CD14-positive monocyte (primary cell): ENCODE measurements around the gene GNAL. TPM values are rescaled to one million over a fixed set of nuclear protein-coding genes. Genes with fewer than 3 reads are reported as not detected.

Experiments
- DNase-seq, 3 donors: peaks; one replicate each; pipeline ENCODE4 v3.0.0-alpha.2; 2011 to 2022
- H2AFZ ChIP-seq: 2 replicates; pipeline ENCODE4 v1.6.0; 2012; ENCODE audit warnings: mild to moderate bottlenecking, low read depth, low read length, inconsistent platforms; ENCODE audit not compliant: insufficient read depth, poor library complexity, severe bottlenecking
- H3K27ac ChIP-seq, 2 donors: 1 replicate in 1 of 2; 2 replicates in 1 of 2; pipeline ENCODE4 v1.5.1; 2012 to 2013; ENCODE audit warnings: low read length in 2 of 2, control low read depth in 1 of 2, inconsistent platforms in 1 of 2, low read depth in 1 of 2, mild to moderate bottlenecking in 1 of 2
- H3K27me3 ChIP-seq, 2 donors: one replicate each; pipeline versions ENCODE4 v1.6.0 to v1.6.1; 2011 to 2013; ENCODE audit warnings: low read length in 2 of 2; ENCODE audit not compliant: control insufficient read depth in 2 of 2, insufficient read depth in 2 of 2
- H3K36me3 ChIP-seq, 2 donors: replicated peaks in 1 of 2; 1 replicate in 1 of 2; 2 replicates in 1 of 2; pipeline versions ENCODE4 v1.5.1 to v1.6.1; 2012 to 2013; ENCODE audit warnings: low read length in 2 of 2, control low read depth in 1 of 2, inconsistent platforms in 1 of 2, mild to moderate bottlenecking in 1 of 2; ENCODE audit not compliant: insufficient read depth in 2 of 2, control insufficient read depth in 1 of 2
- H3K4me1 ChIP-seq, 2 donors: 1 replicate in 1 of 2; 2 replicates in 1 of 2; pipeline versions ENCODE4 v1.5.1 to v1.6.1; 2012 to 2013; ENCODE audit warnings: low read length in 2 of 2, control low read depth in 1 of 2, inconsistent platforms in 1 of 2, mild to moderate bottlenecking in 1 of 2, moderate library complexity in 1 of 2; ENCODE audit not compliant: insufficient read depth in 2 of 2, control insufficient read depth in 1 of 2
- H3K4me2 ChIP-seq: replicated peaks from 2 replicates; pipeline ENCODE3; 2012; ENCODE audit warnings: low read length, moderate library complexity, mild to moderate bottlenecking; ENCODE audit not compliant: poor library complexity, severe bottlenecking; ENCODE audit errors: extremely low read depth
- H3K4me3 ChIP-seq, 3 experiments: fragments of 200-600 bp in 1 of 3; sonication (generic) in 1 of 3; replicated peaks in 1 of 3; 1 replicate in 2 of 3; 2 replicates in 1 of 3; pipeline ENCODE4 v1.5.1; 2011 to 2013; ENCODE audit warnings: low read length in 3 of 3, mild to moderate bottlenecking in 3 of 3, control low read depth in 2 of 3, low read depth in 2 of 3, inconsistent platforms in 1 of 3, moderate library complexity in 1 of 3
- H3K79me2 ChIP-seq: 2 replicates; pipeline ENCODE4 v1.6.0; 2012; ENCODE audit warnings: mild to moderate bottlenecking, control low read depth, inconsistent platforms, low read length, moderate library complexity; ENCODE audit not compliant: insufficient read depth
- H3K9ac ChIP-seq: 2 replicates; pipeline ENCODE4 v1.6.0; 2017; ENCODE audit warnings: low read length, mild to moderate bottlenecking; ENCODE audit not compliant: insufficient read depth, poor library complexity, severe bottlenecking
- H3K9me3 ChIP-seq, 2 donors: replicated peaks in 1 of 2; 1 replicate in 1 of 2; 2 replicates in 1 of 2; pipeline versions ENCODE4 v1.5.1 to v1.6.1; 2012 to 2013; ENCODE audit warnings: low read length in 2 of 2, control low read depth in 1 of 2; ENCODE audit not compliant: control insufficient read depth in 1 of 2, insufficient read depth in 1 of 2
- H4K20me1 ChIP-seq: 2 replicates; pipeline ENCODE4 v1.6.0; 2012; ENCODE audit warnings: mild to moderate bottlenecking, low read length, control low read depth, moderate library complexity; ENCODE audit not compliant: insufficient read depth
- H3K27ac Mint-ChIP-seq, 7 donors: one replicate each; pipeline ENCODE4 v1.8.0; 2020; ENCODE audit warnings: mild to moderate bottlenecking in 7 of 7, mixed read lengths in 7 of 7, moderate library complexity in 6 of 7, inconsistent platforms in 2 of 7
- H3K27me3 Mint-ChIP-seq, 3 donors: one replicate each; pipeline ENCODE4 v1.8.0; 2021 to 2022; ENCODE audit warnings: low read depth in 3 of 3, mild to moderate bottlenecking in 3 of 3, mixed read lengths in 3 of 3, moderate library complexity in 3 of 3, inconsistent platforms in 1 of 3
- H3K36me3 Mint-ChIP-seq, 2 donors: one replicate each; pipeline ENCODE4 v1.8.0; 2020; ENCODE audit warnings: mixed read lengths in 2 of 2, inconsistent platforms in 1 of 2, mild to moderate bottlenecking in 1 of 2
- H3K4me1 Mint-ChIP-seq: one replicate; pipeline ENCODE4 v1.8.0; 2020; ENCODE audit warnings: mild to moderate bottlenecking, mixed read lengths
- H3K4me3 Mint-ChIP-seq, 2 donors: one replicate each; pipeline ENCODE4 v1.8.0; 2020; ENCODE audit warnings: mild to moderate bottlenecking in 2 of 2, mixed read lengths in 2 of 2, moderate library complexity in 1 of 2
- H3K9me3 Mint-ChIP-seq, 7 donors: one replicate each; pipeline ENCODE4 v1.8.0; 2020 to 2022; ENCODE audit warnings: mixed read lengths in 7 of 7, mild to moderate bottlenecking in 6 of 7, moderate library complexity in 6 of 7, inconsistent platforms in 2 of 7
- CTCF ChIP-seq: fragments of 200-600 bp; IDR thresholded peaks from one replicate; pipeline ENCODE4 v1.8.0; 2022; ENCODE audit warnings: antibody characterized with exemption, mild to moderate bottlenecking
- WGBS: methylation state at CpG from one replicate; pipeline ENCODE4 v1.1.5; 2013; ENCODE audit warnings: missing lambda C conversion rate; ENCODE audit not compliant: insufficient coverage; 5-methylcytosine and 5-hydroxymethylcytosine counted together
- intact Hi-C, 2 donors: fragments of 100-400 bp; cut with micrococcal nuclease; formaldehyde crosslinking; loops; one replicate each; pipeline versions ENCODE4 v1.15.0 to v1.15.1; 2023
- polyA plus RNA-seq, 3 donors: library from polyadenylated mRNA; depleted of rRNA in 1 of 3; unstranded in 2 of 3; stranded (reverse) in 1 of 3; fragments of 300-500 nt in 2 of 3; fragments of >200 nt in 1 of 3; fragmentation: Illumina TruSeq in 2 of 3; gene quantifications; 1 replicate in 2 of 3; 2 replicates in 1 of 3; pipeline ENCODE4 v1.2.3, GENCODE V29; 2012 to 2021

GNAL gene
- polyA plus RNA-seq, 3 donors, result 0.01 to 0.03 TPM; not detected in 1

GRCh38 chr18:11661430-11661829 is 27.6 kb upstream of the GNAL start:
- Mint-ChIP-seq H3K27ac (no peak overlapping the region), H3K9me3 (no peaks in the 10 kb centered on the region), H3K4me1 (no peaks in the 10 kb centered on the region), H3K36me3 (no peaks in the 10 kb centered on the region), H3K4me3 (no peak overlapping the region), H3K27me3 (peaks cover 4 to 14% (median 5%) of the 10 kb centered on the region in 3 donors)
- Histone ChIP-seq H3K36me3 (no peaks in the 10 kb centered on the region), H3K9ac (no peak overlapping the region), H3K27me3 (no peaks in the 10 kb centered on the region), H3K4me2 (no peak overlapping the region), H3K27ac (no peak overlapping the region), H3K79me2 (no peaks in the 10 kb centered on the region), H2AFZ (no peak overlapping the region), H3K9me3 (no peaks in the 10 kb centered on the region), H3K4me3 (no peak overlapping the region), H3K4me1 (no peaks in the 10 kb centered on the region), H4K20me1 (no peaks in the 10 kb centered on the region)
- 72% methylated on average over 4 of the region's 5 CpGs for WGBS
- intact Hi-C loops, result no loop called here
- no peak for DNase-seq
- TF ChIP-seq CTCF, result no peak

GRCh38 chr18:11663439-11664029 is 25.5 kb upstream of the GNAL start:
- Histone ChIP-seq H3K4me2 (no peak overlapping the region), H3K27ac (no peak overlapping the region), H3K36me3 (no peaks in the 10 kb centered on the region), H3K9ac (no peak overlapping the region), H3K4me3 (no peak overlapping the region), H2AFZ (no peak overlapping the region), H3K4me1 (no peaks in the 10 kb centered on the region), H4K20me1 (no peaks in the 10 kb centered on the region), H3K27me3 (no peaks in the 10 kb centered on the region), H3K79me2 (no peaks in the 10 kb centered on the region), H3K9me3 (no peaks in the 10 kb centered on the region)
- Mint-ChIP-seq H3K9me3 (no peaks in the 10 kb centered on the region), H3K27ac (no peak overlapping the region), H3K4me1 (no peaks in the 10 kb centered on the region), H3K4me3 (no peak overlapping the region), H3K36me3 (no peaks in the 10 kb centered on the region), H3K27me3 (peaks cover 0 to 5% (median 3%) of the 10 kb centered on the region in 3 donors)
- TF ChIP-seq CTCF, result no peak
- intact Hi-C loops, result no loop called here
- DNase-seq, result no peak
- WGBS, result 90% methylated on average over 5 of the region's 6 CpGs
